GM12875 (cell line): ENCODE data around the gene CCSER2.
"Not testable (repeated sequence)": the region's sequence is repeated elsewhere in the genome, so short reads cannot be mapped to it uniquely, and the experiment has no call there.

Source experiments
- H3K4me3 ChIP-seq: one replicate; pipeline ENCODE4 v1.5.1; 2011; ENCODE audit warnings: low read depth, low read length, control low read depth
- TF ChIP-seq, protein P1 (sequence below): IDR thresholded peaks from 2 replicates; pipeline ENCODE4 v1.5.1; 2011; ENCODE audit warnings: low read depth, mild to moderate bottlenecking, control low read depth, inconsistent platforms, low read length, moderate library complexity, borderline replicate concordance; ENCODE audit not compliant: insufficient read depth

Gene CCSER2

DNA sequence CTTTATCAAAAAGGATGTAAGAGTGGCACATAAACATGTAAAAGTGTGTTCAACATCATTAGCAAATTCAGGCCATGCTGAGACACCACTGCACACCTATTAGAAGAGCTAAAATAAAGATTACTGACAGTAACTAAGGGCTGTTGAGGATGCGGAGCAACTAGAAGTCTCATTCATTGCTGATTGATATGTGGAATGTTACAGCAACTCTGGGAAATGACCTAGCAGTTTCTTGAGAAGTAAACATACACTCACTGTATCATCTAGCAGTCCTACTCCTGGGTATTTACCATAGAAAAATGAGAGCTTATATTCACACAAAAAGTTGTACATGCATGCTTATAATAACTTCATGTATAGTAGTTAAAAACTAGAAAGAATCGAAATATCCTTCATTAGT, 77.3 kb downstream of the CCSER2 start:
- H3K4me3 ChIP-seq, result no peak overlapping the region
- TF ChIP-seq, protein P1, sequence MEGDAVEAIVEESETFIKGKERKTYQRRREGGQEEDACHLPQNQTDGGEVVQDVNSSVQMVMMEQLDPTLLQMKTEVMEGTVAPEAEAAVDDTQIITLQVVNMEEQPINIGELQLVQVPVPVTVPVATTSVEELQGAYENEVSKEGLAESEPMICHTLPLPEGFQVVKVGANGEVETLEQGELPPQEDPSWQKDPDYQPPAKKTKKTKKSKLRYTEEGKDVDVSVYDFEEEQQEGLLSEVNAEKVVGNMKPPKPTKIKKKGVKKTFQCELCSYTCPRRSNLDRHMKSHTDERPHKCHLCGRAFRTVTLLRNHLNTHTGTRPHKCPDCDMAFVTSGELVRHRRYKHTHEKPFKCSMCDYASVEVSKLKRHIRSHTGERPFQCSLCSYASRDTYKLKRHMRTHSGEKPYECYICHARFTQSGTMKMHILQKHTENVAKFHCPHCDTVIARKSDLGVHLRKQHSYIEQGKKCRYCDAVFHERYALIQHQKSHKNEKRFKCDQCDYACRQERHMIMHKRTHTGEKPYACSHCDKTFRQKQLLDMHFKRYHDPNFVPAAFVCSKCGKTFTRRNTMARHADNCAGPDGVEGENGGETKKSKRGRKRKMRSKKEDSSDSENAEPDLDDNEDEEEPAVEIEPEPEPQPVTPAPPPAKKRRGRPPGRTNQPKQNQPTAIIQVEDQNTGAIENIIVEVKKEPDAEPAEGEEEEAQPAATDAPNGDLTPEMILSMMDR, result no peak

- H3K4me3 ChIP-seq, result no peak overlapping the region
- TF ChIP-seq, protein P1, result no peak
Measured at GRCh38 chr10:84406561-84406960, 78.2 kb downstream of the CCSER2 start.

GRCh38 chr10:84407388-84408049, 79.1 kb downstream of the CCSER2 start:
- TF ChIP-seq, protein P1, result no peak
- H3K4me3 ChIP-seq, result no peak overlapping the region

- TF ChIP-seq, protein P1, result no peak
- no peak overlapping the region for H3K4me3 ChIP-seq
Measured at GRCh38 chr10:84412482-84412881, 84.1 kb downstream of the CCSER2 start.

GRCh38 chr10:84414110-84414509, 85.7 kb downstream of the CCSER2 start:
- not testable (repeated sequence) for H3K4me3 ChIP-seq

- TF ChIP-seq, protein P1, result no peak
- no peak overlapping the region for H3K4me3 ChIP-seq
Measured at GRCh38 chr10:84415539-84416244, 87.3 kb downstream of the CCSER2 start.

- TF ChIP-seq, protein P1, result no peak
- no peak overlapping the region for H3K4me3 ChIP-seq
Measured at GRCh38 chr10:84416245-84416555, 87.8 kb downstream of the CCSER2 start.

- no peak overlapping the region for H3K4me3 ChIP-seq
- TF ChIP-seq, protein P1, result no peak
Measured at GRCh38 chr10:84423719-84424118, 95.3 kb downstream of the CCSER2 start.
